Measurements from ENCODE around the gene MTMR3.
"Not testable (repeated sequence)": the region's sequence is repeated elsewhere in the genome, so short reads cannot be mapped to it uniquely, and the experiment has no call there.

Gene MTMR3

DNA sequence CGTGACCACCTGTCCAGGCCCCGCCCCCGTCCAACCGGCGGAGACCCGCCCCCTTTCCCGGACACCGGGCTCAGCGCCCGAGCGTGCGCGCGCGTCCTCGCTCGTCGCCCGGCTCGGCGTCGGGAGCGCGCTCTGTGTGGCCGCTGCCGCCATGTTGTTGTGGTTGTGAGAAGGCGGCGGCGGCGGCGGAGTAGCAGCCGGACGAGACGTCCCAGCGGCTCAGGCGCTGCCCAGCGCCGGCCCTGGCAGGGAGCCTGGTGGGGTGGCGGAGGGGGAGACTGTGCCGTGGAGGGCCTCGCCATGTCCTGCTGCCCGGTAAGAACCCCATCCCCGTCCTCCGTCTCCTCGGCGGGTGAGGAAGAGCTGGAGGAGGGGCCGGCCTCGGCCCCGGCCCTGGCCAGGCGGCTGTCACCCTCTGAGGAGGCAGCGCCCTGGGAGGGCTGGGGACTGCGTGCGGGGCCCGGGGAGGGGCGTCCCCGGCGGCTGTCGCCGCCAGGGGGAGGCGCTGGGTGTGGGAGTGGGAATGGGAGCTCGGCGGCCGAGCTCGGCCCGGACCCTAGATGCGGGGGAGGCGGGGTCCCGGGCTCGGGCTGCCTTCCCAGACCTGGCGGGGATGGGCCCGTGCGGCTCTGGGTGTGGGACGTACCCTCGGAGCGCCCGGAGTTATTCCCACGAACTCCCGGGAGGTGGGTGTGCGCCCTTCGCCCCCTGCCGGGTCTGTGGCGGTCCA, at the start of gene MTMR3:
Gene MTMR3, plus strand, starts transcription at position 130 of the 730 bp plus-strand sequence. CDS start 87,886 bp downstream, outside the sequence.
- peak; percentile 57 for DNase-seq

DNA sequence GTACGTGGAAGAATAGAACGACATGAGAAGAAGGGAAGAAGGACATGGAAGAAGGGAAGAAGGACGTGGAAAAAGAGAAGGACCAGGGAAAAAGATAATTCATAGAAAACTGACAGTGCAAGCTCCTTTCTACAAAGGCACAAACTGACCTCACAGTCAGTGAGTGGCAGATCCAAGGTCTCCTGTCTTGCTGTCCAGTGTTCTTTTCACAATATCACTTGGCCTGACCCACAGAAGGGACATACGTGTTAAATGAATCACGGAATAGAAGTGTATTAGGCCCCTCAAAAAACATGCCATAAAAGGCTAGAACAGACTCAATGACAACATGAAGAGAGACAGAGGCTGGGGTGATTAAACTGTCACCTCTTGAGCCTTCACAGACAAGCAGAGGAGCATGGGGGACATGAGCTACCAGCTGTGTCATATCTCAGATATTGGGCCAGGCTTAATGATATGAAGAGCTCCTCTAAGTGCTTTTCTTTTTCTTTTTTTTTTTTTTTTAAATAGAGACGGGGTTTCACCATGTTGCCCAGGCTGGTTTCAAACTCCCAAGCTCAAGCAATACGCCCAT, 49.5 kb upstream of the MTMR3 start:
- no peak for DNase-seq

DNA sequence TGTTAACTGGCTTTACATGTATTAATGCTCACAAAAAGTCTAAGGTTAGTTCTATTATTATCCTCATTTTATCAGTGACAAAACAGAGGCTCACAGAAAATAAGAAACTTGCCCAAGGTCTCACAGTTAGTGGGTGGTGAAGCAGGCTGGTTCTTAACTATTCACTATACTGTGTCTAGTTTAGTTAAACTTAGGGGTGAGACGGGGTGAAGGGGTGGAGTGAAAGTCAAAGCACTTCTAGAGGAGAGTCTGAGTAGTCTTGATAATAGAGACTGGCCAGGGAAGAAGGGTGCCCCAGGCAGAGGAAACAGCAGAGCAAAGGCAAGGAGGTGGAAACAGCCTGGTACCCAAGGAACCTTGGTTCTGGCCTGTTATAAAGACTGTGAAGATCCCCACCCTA, 48.9 kb upstream of the MTMR3 start:
- DNase-seq = no peak

DNA sequence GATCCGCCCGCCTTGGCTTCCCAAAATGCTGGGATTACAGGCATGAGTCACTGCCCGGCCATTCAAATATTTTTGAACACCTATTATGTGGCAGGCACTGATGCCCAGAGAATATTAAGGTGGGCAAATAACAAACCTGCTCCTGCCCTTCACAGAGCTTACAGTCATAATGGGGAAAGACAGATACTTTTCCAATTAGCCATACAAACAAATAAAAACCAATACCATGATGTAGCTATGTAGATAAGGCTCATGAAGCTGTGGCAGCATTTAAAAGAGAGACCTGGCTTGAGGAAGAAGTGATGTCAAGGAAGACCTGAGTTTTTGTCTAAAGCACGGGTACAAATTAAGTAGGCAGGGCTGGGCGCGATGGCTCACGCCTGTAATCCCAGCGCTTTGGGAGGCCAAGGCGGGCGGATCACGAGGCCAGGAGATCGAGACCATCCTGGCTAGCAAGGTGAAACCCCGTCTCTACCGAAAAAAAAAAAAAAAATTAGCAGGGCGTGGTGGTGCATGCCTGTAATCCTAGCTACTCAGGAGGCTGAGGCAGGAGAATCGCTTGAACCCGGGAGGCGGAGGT, 46.1 kb upstream of the MTMR3 start:
- DNase-seq = not testable (repeated sequence)

DNA sequence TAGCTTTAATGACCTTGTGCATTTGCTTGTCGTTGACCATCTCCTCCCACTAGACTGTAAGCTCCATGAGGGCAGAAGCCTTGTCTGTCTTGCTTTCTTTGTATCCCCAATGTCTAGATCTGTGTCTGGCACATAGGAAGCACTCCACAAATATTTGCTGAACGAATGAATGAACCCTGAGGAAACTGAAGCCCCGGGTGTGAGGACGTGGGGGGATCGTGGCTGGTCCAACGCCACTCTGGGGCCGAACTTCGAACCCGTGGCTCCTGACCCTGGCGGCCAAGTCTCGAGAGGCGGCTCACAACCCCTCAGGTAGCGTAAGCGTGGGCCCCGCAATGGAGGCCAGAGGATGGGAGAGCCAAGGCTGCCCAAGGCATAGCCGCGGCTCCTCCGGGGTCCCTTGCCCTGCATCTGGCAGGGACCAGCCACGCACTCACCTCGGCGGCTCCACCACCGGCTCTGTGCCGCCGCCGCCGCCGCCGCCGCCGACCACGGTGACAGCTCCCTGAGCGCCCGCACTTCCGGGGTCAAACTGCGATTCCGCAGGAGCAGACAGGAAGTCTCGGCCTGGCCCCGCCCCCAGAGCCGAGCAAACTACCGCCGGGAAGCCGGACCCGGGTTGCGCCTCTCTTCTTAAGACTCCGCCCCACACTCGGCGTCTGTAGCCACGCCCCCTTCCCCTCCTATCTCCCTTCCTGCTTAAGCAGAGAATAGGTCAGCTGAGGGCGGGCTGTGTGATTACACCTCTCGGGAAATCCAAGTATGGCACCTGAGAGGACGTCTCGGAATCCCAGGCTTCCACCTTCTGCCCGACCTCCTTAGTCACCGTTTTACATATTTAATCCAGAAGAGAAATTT, 45.0 kb upstream of the MTMR3 start, which contains the start of gene ASCC2:
Gene ASCC2, minus strand, starts transcription at position 534 of the 858 bp plus-strand sequence. CDS start 5,949 bp downstream, outside the sequence.
- DNase-seq = peak; percentile 95

DNA sequence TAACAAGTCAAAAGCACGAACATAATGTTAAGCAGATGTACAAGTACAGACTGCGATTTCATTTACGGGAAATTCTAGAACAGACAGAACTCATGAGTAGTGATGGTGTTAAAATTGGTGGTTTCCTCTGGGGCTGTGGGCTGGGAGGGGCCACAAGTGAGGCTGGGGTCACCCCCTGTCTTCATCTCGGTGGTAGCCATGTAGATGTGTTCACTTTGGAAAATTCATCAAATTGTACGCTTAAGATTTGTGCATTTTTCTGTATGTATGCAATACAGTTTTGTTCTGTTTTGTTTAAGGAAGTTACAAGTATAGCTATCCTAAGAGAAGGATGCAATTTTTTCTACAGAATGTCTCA, 44.4 kb upstream of the MTMR3 start:
- peak; percentile 49 for DNase-seq

DNA sequence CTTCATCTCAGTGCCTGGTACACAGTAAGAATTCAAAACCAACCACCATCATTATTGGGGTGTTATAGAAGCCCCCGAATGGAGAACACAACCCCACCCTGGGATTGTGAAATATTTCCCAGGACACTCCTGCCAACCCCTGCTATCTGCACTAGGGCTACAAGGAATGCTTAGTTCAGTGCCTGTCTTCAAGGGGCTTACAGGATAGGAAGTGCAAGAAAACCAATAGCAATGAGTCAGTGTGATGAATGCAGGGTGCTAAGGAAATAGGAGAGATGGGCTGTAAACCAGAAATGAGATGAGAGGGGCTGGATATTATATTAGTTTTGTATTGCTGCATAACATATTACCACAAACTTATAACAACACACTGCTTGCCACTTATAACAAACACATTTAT, 43.9 kb upstream of the MTMR3 start:
- no peak for DNase-seq

DNA sequence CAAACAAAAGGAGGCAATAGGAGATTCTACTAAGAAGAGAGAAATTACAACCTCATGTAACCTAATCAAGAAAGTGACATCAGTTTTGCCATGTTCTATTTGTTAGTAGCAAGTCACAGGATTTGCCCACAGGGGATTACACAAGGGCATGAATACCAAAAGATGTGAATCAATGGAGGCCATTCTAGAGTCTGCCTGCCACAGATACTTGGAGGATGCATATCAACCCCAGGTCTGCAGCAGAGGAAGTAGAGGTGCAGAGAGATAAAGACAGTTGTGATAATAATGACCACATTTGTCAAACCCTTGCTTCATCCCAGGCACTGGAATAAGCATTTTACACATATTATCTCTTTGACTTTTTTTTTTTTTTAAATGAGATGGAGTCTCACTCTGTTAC, 42.5 kb upstream of the MTMR3 start:
- DNase-seq = peak; percentile 85

DNA sequence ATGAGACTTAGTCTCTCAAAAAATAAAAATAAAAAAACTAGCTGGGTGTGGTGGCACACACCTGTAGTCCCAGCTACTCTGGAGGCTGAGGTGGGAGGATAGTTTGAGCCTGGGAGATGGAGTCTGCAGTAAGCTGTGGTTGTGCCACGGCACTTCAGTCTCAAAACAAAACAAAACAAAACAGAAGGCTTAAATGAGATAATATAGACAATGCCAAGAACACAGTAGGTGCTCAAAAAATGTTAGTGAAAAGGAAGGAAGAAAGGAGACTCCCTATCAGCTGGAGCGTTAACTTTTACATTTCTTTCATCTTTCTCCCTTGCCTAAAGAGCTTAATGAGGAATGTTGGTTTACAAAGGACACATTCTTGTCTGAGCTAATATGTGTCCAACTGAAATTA, 40.8 kb upstream of the MTMR3 start:
- no peak for DNase-seq

DNA sequence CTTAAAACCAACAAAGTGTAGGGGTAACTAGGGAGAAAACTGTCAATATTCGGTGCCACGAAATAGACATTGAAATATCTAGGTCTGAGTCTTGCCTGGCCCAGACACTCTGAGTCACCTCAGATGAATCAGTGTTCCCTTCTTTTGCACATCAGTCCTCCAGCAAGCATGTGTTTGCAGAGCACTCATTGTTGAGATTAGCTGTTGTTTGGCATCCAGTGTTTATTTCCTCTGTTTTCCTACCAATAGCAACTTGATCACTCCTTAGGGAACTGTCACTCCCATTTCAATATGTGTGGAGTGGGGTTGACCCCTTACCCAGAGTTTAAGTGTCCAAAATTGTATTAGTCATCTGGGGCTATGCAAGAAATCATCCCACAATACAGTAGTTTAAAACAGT, 40.2 kb upstream of the MTMR3 start:
- no peak for DNase-seq

DNA sequence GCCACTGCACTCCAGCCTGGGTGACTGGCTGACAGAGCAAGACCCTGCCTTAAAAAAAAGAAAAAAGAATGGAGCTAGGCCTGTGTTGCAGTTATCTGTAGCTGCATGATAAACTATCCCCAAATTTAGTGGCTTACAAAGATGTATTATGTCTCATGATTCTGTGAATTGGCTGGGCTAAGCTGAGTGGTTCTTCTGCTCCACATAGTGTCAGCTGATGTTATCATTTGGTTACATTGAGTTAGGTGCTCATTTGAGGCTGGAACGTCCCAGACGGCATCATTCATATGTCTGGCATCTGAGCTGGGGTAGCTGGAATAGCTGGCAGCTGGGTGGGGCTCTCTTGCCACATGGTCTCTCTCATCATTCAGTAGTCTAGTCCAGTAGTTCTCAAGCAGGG, 36.7 kb upstream of the MTMR3 start:
- no peak for DNase-seq

DNA sequence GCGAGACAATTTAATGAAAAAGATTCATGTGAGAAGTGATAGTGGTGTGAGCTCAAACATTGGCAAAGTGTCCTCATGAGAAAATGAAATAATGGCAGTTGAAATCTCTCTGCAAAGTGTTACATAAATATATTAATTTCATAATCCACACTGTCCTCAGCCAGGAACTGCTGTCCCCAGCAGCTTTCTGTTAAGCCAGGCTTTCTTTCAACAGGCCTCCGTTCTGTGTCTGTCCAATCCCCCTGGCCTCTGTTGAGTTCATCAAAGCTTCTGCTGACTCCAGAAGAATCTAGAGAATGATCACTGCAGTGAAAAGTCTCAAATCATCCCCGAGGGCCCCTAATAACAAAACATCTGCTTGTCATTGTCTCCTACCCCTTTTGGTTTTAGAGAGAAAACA, 34.9 kb upstream of the MTMR3 start:
- no peak for DNase-seq

DNA sequence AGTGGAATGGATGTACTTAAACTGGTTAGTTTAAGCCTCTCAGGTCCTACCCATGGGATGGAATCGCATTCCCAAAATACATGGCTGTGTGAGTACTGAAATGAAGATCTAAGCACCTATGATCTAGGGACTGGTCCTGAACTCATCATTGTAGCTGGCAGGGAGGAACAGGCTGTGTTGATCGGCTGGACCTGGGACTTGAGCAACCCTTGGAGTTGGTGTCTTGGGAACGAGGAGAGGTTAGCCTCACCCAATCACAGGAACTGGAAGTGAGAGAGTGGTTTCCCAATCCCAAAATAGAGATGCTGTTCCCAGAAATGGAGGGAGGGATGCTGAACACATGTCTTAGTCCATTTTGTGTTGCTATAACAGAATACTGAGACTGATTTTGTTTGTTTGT, 28.5 kb upstream of the MTMR3 start:
- no peak for DNase-seq

DNA sequence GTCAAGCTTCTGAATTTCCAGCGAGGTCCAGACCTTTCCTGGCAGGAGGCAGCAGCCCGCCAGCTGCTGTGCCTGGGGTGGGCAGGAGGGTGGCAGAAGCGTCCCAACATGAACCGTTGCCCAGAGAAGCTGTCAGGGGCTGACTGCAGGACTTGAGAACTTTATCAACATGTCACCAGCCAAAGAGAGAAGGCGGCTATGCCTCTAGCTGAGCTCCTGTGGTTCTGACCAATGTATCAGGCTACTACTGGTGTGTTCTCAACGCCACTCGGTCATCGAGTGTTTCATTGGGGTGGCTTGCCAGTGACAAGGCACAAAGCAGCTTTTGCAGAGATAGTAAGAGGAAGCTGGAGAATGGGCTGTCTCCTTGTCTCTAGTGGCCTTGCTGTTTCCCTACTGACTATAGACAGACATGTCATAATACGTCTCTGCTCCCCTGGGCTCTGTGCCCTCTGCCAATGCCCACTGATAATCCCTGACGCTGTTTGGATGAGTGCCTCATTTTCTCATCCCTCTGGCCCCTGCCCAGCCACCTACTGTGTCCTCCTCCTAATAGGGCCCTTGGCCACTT, 27.3 kb upstream of the MTMR3 start:
- no peak for DNase-seq

DNA sequence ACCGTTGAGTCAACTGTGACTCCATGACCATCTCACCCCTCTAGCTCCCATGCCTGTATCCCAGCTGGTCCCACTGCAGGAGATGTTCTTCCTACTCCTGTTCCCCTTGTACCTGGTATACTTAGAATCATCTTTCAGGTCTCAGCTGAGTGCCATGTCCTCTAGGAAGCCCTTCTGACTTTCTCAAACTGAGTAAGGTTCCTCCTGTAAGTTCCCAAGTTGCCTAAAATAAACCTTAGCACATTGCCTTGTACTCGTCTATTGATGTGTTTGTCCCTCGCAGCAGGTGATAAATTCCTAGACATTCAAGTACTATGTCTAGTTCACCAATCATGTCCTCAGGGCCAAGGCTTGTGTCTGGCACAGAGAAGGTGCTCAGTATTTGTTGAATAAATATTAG, 26.5 kb upstream of the MTMR3 start:
- DNase-seq = no peak

DNA sequence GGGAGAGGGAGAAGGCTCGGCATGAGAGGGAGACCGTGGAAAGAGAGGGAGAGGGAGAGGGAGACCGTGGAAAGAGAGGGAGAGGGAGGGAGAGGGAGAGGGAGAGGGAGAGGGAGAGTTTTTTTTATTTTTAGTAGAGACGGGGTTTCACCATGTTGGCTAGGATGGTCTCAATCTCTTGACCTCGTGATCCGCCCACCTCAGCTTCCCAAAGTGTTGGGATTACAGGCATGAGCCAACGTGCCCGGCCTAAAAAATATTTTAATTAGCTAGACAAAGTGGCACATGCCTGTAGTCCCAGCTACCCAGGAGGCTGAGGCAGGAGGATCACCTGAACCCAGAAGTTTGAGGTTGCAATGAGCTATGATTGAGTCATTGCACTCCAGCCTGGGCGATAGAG, 23.9 kb upstream of the MTMR3 start:
- not testable (repeated sequence) for DNase-seq

DNA sequence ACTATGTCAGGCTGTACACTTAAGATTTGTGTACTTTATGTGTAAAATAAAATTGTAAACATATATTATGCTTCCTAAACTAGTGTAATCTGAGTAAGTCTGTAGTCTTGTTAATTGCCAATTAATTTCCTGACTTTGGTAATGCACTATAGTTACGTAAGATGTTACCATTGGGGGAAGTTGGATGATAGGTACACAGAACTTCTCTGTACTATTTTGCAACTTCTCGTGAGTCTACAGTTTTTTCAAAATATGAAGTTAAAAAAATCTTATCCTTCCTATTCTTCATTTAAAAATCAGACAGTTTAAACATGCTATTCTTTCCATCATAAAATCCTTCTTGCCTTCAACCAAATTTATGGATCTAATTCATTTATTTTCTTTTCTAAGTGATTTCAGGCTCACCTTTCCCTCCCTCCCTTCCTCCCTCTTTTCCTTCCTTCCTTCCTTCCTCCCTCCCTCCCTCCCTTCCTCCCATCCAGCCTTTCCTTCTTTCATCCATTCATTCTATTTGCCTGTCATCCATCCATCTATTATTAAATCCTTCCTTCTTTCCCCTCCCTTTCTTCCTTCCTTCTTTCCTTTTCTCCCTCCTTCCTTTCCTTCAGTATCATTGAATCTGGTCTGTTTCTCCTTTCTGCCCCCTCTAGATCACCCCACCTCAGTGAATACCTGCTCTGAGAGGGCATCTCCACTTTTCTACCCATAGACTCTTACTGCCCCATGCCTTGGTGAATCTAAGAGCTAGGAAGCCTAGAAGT, 22.8 kb upstream of the MTMR3 start:
- peak; percentile 28 for DNase-seq

DNA sequence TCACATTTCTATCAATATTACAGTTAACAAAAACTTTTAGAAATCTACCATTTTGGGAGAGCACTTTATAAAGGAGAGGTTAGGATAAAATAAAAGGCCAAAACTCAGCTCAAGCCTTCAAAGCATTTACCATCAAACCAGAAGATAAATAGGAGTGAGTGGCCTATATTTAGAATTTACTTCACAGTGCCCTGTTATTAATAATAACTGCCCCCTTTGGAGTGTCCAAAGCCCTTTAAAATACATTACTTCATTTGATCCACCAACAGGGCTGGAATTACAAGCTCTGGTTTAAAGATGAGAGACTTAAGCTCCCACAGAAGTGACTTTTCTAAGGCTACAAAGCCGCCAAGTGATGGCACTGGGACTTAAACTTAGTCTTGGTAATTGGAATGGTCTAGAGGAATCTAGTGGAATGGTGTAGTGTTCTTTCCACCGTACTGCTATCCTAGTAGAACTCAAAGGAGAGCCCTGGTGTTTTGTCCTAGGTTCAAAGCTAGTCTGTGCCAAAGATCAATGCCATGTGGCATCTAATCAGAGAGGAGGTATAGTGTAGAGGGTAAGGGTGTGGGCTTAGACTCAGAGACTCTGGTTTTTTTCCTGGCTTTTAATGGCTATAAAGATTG, 21.2 kb upstream of the MTMR3 start:
- DNase-seq = no peak

DNA sequence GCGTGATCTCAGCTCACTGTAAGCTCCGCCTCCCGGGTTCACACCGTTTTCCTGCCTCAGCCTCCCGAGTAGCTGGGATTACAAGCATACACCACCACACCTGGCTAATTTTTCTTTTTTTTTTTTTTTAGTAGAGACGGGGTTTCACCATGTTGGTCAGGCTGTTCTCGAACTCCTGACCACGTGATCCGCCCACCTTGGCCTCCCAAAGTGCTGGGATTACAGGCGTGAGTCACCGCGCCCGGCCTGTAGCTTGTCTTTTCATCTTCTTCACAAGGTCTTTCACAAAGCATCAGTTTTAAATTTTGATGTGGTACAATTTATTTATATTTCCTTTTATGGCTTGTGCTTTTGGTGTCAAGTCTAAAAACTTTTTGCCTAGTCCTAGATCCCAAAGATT, 17.4 kb upstream of the MTMR3 start:
- DNase-seq = not testable (repeated sequence)

DNA sequence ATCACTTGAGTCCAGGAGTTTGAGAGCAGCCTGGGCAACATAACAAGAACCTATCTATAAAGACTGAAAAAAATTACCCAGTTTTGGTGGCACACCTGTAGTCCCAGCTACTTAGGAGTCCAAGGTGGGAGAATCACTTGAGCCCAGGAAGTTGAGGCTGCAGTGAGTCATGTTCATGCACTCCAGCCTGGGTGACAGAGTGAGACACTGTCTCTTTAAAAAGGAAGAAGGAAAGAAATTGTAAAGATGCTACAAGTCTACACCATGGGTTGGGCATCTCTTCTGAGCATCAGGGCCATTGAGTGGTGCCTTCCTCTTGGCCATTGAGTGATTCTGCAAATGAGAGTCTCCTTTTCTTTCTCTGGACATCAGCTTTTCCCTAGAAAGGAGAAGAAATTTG, 15.7 kb upstream of the MTMR3 start:
- DNase-seq = no peak

DNA sequence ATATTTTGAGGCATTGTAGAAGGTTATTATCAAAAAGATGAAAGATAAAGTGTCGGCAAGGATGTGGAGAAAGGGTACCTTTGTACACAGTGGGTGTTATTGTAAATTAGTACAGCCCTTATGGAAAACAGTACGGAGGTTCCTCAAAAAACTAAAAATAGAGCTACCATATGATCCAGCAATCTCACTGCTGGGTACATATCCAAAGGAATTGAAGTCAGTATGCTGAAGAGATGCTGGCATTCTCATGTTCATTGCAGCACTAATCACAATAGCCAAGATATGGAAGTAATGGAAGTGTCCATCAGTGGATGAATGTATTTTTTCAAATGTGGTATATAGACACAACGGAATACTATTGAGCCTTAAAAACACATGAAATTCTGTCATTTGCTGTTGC, 15.1 kb upstream of the MTMR3 start:
- no peak for DNase-seq

DNA sequence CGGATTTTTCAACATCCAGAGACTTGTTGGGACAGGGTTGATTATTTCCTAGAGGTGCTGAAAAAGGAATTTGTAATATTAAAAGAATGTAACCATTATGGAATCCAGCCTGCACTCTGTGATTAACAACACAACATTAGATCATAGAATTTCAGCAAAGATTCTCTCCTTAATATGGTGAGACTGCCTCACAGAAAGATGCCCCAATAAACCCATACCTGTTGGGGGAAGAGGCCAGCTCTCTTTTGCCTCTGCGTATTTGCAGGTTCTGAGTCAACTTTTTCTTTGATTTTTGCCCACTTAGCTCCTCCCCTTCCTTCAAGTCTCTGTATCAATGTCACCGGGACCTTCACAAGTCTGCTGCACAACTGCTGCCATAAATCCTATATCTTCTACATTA, 12.4 kb upstream of the MTMR3 start:
- no peak for DNase-seq

All from GF-D8 (cell line).